Measurements from ENCODE around the gene PDE4B.

PDE4B gene

DNA sequence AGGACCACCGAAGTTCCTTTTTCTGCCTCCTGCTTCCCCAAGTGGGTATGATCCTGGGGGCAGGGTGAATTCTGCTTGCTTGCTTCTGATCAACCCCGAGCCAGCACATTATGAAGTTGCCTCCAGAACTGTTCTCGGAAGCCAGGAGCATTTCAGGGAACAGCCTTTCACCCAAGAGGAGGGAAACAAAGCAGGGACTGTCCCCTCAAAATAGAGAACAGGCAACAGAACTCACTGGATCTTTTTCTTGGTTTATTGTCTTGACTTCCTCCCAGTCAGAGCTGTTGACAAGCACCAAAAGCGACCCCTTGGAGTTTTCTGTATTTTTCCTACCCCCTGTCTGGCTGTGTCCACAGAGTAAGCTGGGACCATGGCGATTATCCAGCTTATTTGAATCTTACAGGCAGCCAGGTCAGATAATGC, 482.9 kb downstream of the PDE4B start:
- Mint-ChIP-seq H3K36me3 (ENCODE audit: low read depth) (peaks cover 4% of the 10 kb centered on the region), H3K9me3 (no peaks in the 10 kb centered on the region), H3K27ac (peak overlapping the region; percentile 61), H3K4me3 (peak overlapping the region; percentile 73), H3K4me1 (ENCODE audit: low read depth) (peaks cover 76% of the 10 kb centered on the region), H3K27me3 (ENCODE audit: low read depth) (peaks cover 51% of the 10 kb centered on the region)
- no peak for DNase-seq (ENCODE audit: low spot score)

- Mint-ChIP-seq H3K27ac (peak overlapping the region; percentile 72), H3K4me1 (ENCODE audit: low read depth) (peaks cover 75% of the 10 kb centered on the region), H3K36me3 (ENCODE audit: low read depth) (peaks cover 4% of the 10 kb centered on the region), H3K9me3 (no peaks in the 10 kb centered on the region), H3K27me3 (ENCODE audit: low read depth) (peaks cover 53% of the 10 kb centered on the region), H3K4me3 (peak overlapping the region; percentile 73)
- DNase-seq (ENCODE audit: low spot score): peak; percentile 54
Observed at GRCh38 chr1:66276218-66276617, 483.5 kb downstream of the PDE4B start.

DNA sequence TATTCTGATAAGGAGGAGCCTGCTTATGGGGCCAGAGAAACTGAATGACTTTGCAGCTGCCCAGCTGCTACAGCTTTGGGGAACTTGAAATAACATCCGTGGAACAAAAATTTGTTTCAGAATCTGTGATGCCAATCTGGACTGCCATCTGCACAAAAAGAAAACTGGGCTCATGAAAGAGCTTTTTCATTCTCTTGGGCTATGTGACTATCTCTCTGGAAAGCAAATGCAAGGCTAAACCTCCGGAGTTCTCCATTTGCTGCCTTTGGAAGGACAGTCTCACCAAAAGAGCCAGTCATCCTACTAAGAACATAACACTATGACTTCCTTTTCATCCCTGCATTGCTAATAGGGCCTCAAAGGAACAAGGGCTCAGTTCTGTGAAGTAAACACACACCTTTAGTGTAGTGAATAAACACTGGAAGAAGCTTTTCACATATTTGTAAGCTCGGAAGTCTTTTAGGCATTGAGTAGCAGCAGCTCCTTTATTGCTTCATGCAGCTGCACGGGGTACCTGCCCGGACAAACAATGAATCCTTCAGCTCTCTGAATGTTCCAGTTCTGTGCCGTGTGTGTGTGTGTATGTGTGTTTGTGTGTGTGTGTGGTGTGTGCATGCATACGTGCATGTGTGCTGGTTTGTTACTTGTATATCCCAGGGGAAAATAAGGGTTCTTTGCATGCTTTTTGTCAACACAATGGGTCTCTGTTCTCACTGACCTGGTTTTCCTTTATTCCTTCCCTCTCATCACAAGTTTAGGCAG, 485.7 kb downstream of the PDE4B start:
- Mint-ChIP-seq H3K9me3 (no peaks in the 10 kb centered on the region), H3K4me1 (ENCODE audit: low read depth) (peaks cover 72% of the 10 kb centered on the region), H3K4me3 (no peak overlapping the region), H3K27me3 (ENCODE audit: low read depth) (peaks cover 46% of the 10 kb centered on the region), H3K36me3 (ENCODE audit: low read depth) (peaks cover 4% of the 10 kb centered on the region), H3K27ac (peak overlapping the region; percentile 1)
- no peak for DNase-seq (ENCODE audit: low spot score)

- Mint-ChIP-seq H3K27ac (no peak overlapping the region), H3K27me3 (ENCODE audit: low read depth) (peaks cover 40% of the 10 kb centered on the region), H3K36me3 (ENCODE audit: low read depth) (peaks cover 2% of the 10 kb centered on the region), H3K4me3 (peak overlapping the region; percentile 2), H3K9me3 (no peaks in the 10 kb centered on the region), H3K4me1 (ENCODE audit: low read depth) (peaks cover 61% of the 10 kb centered on the region)
- no peak for DNase-seq (ENCODE audit: low spot score)
Observed at GRCh38 chr1:66281808-66282207, 489.1 kb downstream of the PDE4B start.

- DNase-seq (ENCODE audit: low spot score): peak; percentile 84
- Mint-ChIP-seq H3K36me3 (ENCODE audit: low read depth) (peaks cover 2% of the 10 kb centered on the region), H3K4me1 (ENCODE audit: low read depth) (peaks cover 57% of the 10 kb centered on the region), H3K4me3 (peak overlapping the region; percentile 2), H3K27ac (peak overlapping the region; percentile 22), H3K9me3 (no peaks in the 10 kb centered on the region), H3K27me3 (ENCODE audit: low read depth) (peaks cover 37% of the 10 kb centered on the region)
Observed at GRCh38 chr1:66282343-66282852, 489.7 kb downstream of the PDE4B start.

DNA sequence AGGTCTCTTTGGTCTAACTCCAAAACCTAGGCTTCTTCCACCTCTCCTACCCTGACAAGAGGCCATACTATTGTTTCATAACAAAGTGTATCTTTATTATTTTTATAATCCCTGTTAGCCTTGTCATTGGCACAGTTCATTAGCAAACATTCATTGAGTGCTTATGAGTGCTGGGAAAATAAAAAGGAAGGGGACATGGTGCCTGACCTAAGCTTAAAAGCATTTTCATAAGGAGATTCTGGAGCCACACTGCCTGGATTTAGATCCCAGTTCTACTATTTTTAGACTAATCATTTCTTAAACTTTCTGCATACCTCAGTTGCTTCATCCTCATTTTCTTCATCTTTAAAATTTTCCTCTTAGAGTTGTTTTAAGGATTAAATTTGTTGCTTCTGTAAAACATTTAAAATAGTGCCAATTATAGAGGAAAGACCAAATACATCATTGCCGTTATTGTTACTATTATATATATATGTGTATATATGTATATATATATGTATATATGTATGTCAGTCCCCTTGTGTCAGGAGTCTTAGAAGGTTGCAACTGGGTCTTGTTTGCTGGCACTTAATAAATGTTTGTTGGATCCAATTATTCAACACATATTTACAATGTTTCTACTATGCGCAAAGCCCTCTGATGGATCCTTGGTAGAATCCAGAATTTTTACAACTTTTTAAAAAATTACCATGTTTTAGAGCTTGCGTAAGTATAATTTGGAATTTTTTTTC, 490.4 kb downstream of the PDE4B start:
- Mint-ChIP-seq H3K27me3 (ENCODE audit: low read depth) (peaks cover 30% of the 10 kb centered on the region), H3K9me3 (no peaks in the 10 kb centered on the region), H3K27ac (no peak overlapping the region), H3K4me1 (ENCODE audit: low read depth) (peaks cover 53% of the 10 kb centered on the region), H3K36me3 (ENCODE audit: low read depth) (peaks cover 2% of the 10 kb centered on the region), H3K4me3 (peak overlapping the region; percentile 53)
- no peak for DNase-seq (ENCODE audit: low spot score)

GRCh38 chr1:66283622-66284041, 490.9 kb downstream of the PDE4B start:
- Mint-ChIP-seq H3K9me3 (no peaks in the 10 kb centered on the region), H3K36me3 (ENCODE audit: low read depth) (no peaks in the 10 kb centered on the region), H3K27ac (peak overlapping the region; percentile 71), H3K27me3 (ENCODE audit: low read depth) (peaks cover 26% of the 10 kb centered on the region), H3K4me3 (peak overlapping the region; percentile 53), H3K4me1 (ENCODE audit: low read depth) (peaks cover 47% of the 10 kb centered on the region)
- peak; percentile 63 for DNase-seq (ENCODE audit: low spot score)

- Mint-ChIP-seq H3K4me1 (ENCODE audit: low read depth) (peaks cover 42% of the 10 kb centered on the region), H3K27ac (no peak overlapping the region), H3K27me3 (ENCODE audit: low read depth) (peaks cover 19% of the 10 kb centered on the region), H3K4me3 (no peak overlapping the region), H3K9me3 (no peaks in the 10 kb centered on the region), H3K36me3 (ENCODE audit: low read depth) (no peaks in the 10 kb centered on the region)
- DNase-seq (ENCODE audit: low spot score): no peak
Observed at GRCh38 chr1:66284746-66285145, 492.1 kb downstream of the PDE4B start.

DNA sequence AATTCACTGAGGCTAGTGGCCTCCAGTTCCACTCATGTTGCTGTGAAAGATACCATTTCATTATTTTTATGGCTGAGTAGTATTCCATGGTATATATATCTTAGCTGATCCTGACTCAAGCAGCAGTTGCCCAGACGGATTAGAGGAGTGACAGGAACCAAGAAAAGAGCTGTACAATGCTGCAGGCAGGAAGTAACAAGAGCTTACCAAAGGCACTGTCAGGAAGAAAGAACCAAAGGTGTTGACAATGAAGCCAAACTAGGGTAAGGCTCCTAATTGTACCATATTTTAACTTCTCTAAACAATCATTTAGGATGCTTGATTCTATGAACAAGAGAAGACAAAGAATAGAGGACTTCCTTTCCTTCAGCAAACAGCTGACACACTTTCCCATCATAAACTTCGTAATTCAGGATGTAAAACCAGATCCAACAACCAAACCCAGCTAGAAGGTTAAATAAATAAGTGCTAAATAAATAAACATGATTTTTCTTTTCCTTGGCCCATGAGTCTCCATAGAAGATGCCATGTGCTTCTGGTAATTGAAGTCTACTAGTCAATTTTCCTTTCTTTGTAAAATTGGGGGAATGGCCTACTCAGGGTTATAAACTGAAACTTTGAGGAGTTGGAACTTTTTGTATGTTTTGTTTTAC, 493.0 kb downstream of the PDE4B start:
- no peak for DNase-seq (ENCODE audit: low spot score)
- H3K27ac Mint-ChIP-seq: no peak overlapping the region
- H3K36me3 Mint-ChIP-seq (ENCODE audit: low read depth): no peaks in the 10 kb centered on the region
- H3K4me1 Mint-ChIP-seq (ENCODE audit: low read depth): peaks cover 45% of the 10 kb centered on the region
- no peak overlapping the region for H3K4me3 Mint-ChIP-seq
- peaks cover 16% of the 10 kb centered on the region for H3K27me3 Mint-ChIP-seq (ENCODE audit: low read depth)
- no peaks in the 10 kb centered on the region for H3K9me3 Mint-ChIP-seq

DNA sequence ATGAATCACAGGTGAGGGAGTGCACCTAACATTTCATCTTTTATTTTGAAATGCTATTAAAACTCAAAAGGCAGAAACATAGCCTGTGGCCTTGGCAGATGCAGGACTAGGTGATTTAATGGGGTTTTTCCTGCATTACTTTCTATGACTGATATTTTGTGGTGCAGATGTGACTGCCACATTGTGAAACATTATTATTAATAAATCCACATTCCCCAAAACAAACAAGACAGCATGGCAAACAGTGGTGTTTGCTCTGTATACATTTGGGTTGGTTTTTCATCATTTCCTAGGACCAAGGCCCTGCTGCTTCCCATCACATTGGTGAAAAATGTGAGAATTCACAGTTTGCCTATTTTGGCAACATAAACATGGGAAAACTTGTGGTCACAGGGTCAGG, 493.6 kb downstream of the PDE4B start:
- no peaks in the 10 kb centered on the region for H3K36me3 Mint-ChIP-seq (ENCODE audit: low read depth)
- no peak overlapping the region for H3K4me3 Mint-ChIP-seq
- no peak for DNase-seq (ENCODE audit: low spot score)
- H3K27me3 Mint-ChIP-seq (ENCODE audit: low read depth): peaks cover 12% of the 10 kb centered on the region
- peaks cover 46% of the 10 kb centered on the region for H3K4me1 Mint-ChIP-seq (ENCODE audit: low read depth)
- H3K9me3 Mint-ChIP-seq: no peaks in the 10 kb centered on the region
- H3K27ac Mint-ChIP-seq: no peak overlapping the region

- peaks cover 39% of the 10 kb centered on the region for H3K4me1 Mint-ChIP-seq (ENCODE audit: low read depth)
- H3K9me3 Mint-ChIP-seq: no peaks in the 10 kb centered on the region
- no peak overlapping the region for H3K4me3 Mint-ChIP-seq
- no peak for DNase-seq (ENCODE audit: low spot score)
- peaks cover 7% of the 10 kb centered on the region for H3K27me3 Mint-ChIP-seq (ENCODE audit: low read depth)
- no peak overlapping the region for H3K27ac Mint-ChIP-seq
- H3K36me3 Mint-ChIP-seq (ENCODE audit: low read depth): no peaks in the 10 kb centered on the region
Observed at GRCh38 chr1:66288048-66288447, 495.4 kb downstream of the PDE4B start.

DNA sequence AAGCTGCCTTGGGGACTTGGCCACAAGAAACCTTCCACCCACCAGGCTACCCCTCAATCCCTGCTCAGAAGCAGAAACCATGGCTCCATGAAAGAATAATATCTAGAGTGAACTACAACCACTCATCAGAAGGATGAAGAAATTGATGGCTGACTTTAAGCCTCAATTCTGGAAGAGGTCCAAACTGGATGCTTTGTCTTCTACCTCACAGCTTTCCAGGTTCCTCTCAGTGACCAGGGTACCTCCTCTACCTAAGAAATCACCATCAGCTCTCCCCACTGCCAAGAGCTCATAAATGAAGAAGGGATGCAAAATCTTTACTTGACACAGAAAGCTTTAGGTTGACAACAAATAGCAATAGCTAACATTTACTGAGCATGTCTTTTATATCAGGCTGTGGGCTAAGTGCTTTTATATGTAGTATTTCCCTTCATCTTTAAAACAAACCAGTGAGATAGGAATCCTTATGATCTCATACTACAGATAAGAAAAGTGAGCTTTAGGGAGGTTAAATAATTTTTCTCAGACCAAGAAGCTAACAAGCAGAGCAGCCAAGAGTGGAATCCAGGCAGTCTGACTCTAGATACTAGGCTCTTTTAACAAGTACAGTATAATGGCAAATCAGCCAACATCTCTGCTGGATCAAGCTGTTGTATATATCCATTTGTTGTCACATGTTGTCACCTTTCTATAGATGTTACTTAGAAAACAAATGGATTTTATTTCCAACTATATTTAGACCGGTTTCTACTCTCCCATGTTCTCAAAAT, 498.3 kb downstream of the PDE4B start:
- Mint-ChIP-seq H3K27ac (no peak overlapping the region), H3K9me3 (no peaks in the 10 kb centered on the region), H3K4me3 (no peak overlapping the region), H3K36me3 (ENCODE audit: low read depth) (no peaks in the 10 kb centered on the region), H3K4me1 (ENCODE audit: low read depth) (peaks cover 26% of the 10 kb centered on the region), H3K27me3 (ENCODE audit: low read depth) (peaks cover 5% of the 10 kb centered on the region)
- no peak for DNase-seq (ENCODE audit: low spot score)

- Mint-ChIP-seq H3K27ac (no peak overlapping the region), H3K27me3 (ENCODE audit: low read depth) (peaks cover 6% of the 10 kb centered on the region), H3K4me1 (ENCODE audit: low read depth) (peaks cover 26% of the 10 kb centered on the region), H3K4me3 (no peak overlapping the region), H3K36me3 (ENCODE audit: low read depth) (no peaks in the 10 kb centered on the region), H3K9me3 (no peaks in the 10 kb centered on the region)
- DNase-seq (ENCODE audit: low spot score): no peak
Observed at GRCh38 chr1:66291531-66291864, 498.8 kb downstream of the PDE4B start.

Measured in T-helper 2 cell treated with Interferon-gamma antibody and Interleukin-4, amounts not matched to agents 5 μg/mL and 100 μg/mL, for 36 hours (primary cell).